ENCODE measurements around the gene PRSS35. TPM values are rescaled to one million over a fixed set of nuclear protein-coding genes. Genes with fewer than 3 reads are reported as not detected.
A peak's percentile ranks its signal among the peaks of the same experiment; 100 is the strongest.
"Not testable (repeated sequence)": the region's sequence is repeated elsewhere in the genome, so short reads cannot be mapped to it uniquely, and the experiment has no call there.

Gene PRSS35
- polyA plus RNA-seq, 10 donors = 11.1 to 86.4 (median 56.9) TPM

DNA sequence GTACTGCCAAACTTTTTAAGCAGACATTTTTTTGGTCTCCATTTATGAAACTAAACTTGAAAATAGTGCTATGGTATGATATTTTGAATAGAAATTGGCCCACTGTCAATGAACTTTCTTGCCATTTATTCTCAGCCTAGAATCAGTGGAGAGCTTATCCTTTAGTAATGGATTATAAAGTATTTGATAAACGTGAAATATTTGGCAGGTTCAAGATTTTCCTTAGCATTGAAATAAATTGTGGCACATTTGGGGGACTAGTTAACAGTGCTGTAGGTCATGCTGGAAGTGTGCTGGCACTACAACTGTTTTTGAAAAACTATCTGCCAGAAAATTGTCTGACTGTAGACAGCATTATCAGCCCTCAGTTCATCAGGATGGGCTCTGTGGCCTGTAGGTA is 2.1 kb downstream of the PRSS35 start:
- DNase-seq = no peak

DNA sequence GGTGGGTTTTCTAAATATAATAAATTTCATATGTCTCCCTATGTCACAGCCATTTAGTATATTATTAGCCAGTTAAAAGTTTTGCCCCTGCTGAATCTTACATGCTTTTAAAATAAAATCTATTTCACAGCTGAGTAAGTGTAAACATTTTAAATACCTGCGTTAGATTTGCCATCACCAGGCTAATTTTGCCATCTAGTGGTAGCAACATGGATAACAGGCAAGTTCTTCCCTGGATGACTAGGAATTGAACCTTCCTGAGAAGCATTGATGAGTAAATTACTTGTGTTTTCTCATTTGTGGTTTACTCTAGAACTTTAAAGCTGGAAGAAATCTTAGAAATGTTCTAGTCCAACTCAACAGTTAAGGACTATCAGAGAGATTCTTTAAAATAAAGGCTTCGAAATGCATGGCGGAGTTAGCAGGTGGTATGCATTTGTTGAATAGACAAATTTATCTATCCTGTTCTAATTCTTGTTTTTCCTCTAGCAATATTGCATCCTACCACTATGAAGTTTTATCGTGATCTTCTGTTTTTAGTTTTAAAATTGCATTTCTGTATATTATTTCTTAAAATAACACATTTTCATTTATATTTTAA is 2.6 kb downstream of the PRSS35 start:
- peak; percentile 47 to 80 (median 67) for DNase-seq

GRCh38 chr6:83517500-83517899 is 5.2 kb downstream of the PRSS35 start:
- no peak for DNase-seq

DNA sequence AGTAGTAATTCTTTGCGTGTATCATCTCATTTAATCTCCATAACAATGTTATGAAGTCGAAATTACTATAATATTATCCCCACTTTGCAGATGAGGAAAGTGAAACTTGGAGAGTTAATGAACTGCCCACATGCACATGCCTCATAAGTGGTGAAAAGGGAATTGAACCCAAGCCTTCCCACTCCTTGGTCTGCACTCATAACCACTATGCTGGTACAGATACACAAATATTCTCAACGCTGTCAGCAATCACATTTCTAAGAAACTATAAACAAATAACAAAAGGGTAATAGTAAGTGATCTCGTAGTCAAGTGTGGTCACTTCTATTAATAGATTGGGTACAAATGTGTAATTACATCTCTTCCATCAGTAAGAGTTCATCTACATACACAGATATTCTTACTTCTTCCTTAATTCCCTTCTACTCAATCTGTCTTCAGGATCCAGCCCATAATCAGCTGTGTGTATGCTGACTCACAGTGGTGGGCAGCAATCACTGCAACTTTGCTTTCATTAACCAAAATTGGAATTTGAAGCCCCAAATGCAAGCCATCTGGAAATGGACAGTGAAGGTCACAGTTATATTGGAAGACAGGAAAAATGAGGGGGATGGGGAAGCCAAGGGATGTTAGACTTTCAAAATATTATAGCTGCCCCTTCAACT is 6.6 kb downstream of the PRSS35 start:
- DNase-seq = no peak

- DNase-seq = peak in 2 of 3 donors; percentile 21 to 38
These were observed 23.8 kb downstream of the PRSS35 start for GRCh38 chr6:83536034-83536646.

DNA sequence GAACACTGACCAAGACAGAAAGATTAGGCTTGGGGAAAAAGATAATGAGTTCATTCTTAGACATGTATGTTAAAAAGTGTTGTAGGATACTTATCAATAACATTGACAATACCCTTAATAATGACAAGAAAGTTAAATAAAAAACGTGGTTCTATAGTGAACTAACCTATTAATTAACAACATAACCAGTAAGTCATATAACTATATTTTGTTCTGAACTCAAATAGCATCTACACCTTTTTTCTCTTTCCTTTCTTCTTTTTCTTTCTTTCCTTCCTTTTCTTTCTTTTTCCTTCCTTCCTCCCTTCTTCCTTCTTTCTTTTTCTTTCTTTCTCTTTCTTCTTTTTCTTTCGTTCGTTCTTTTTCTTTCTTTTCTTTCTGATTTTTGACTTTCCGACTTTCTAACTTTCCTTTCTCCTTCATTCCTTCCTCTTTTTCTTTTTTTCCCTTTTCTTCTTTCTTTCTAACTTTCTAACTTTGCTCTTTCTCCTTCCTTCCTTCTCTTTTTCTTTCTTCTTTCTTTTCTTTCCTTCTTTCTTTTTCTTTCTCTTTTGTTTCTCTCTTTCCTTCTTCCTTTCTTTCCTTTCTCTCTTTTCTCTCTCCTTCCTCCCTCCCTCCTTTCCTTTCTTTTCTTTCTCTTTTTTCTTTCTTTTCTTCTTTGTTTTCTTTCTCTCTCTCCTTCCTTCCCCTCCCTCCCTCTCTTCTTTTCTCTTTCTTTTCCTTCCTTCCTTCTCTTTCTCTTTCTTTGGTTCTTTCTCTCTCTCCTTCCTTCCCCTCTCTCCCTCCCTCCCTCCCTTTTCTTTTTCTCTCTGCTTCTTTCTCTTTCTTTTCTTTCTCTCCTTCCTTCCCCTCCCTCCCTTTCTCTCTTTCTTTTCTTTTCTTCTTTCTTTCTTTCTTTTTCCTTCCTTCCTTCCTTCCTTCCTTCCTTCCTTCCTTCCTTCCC is 24.6 kb downstream of the PRSS35 start:
- DNase-seq = no peak

DNA sequence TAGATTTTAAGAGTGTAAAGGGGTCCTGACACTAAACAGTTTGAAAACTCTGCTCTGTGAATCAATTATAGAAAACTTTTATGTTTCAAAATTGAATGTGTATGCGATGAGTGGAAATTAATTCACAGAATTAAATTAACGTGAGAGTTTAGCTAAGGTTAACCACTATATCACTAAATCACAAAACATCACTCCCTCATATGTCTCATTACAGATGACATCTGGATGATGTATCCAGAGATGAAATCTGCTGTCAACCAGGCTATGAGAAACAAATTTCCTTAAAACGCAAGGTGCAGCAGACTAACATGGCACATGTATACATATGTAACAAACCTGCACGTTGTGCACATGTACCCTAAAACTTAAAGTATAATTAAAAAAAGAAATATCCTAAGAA is 27.3 kb downstream of the PRSS35 start:
- no peak for DNase-seq

GRCh38 chr6:83546636-83547035 is 34.3 kb downstream of the PRSS35 start:
- no peak for DNase-seq

DNA sequence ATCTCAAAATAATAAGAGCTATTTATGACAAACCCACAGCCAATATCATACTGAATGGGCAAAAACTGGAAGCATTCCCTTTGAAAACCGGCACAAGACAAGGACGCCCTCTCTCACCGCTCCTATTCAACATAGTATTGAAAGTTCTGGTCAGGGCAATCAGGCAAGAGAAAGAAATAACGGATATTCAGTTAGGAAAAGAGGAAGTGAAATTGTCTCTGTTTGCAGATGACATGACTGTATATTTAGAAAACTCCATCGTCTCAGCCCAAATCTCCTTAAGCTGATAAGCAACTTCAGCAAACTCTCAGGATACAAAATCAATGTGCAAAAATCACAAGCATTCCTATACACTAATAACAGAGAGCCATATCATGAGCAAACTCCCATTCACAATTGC is 38.1 kb downstream of the PRSS35 start:
- not testable (repeated sequence) for DNase-seq

- DNase-seq = not testable (repeated sequence)
These were observed 39.4 kb downstream of the PRSS35 start for GRCh38 chr6:83551748-83552147.

- no peak for DNase-seq
These were observed 44.5 kb downstream of the PRSS35 start for GRCh38 chr6:83556871-83557270.

- DNase-seq = no peak
These were observed 46.6 kb downstream of the PRSS35 start for GRCh38 chr6:83558975-83559374.

DNA sequence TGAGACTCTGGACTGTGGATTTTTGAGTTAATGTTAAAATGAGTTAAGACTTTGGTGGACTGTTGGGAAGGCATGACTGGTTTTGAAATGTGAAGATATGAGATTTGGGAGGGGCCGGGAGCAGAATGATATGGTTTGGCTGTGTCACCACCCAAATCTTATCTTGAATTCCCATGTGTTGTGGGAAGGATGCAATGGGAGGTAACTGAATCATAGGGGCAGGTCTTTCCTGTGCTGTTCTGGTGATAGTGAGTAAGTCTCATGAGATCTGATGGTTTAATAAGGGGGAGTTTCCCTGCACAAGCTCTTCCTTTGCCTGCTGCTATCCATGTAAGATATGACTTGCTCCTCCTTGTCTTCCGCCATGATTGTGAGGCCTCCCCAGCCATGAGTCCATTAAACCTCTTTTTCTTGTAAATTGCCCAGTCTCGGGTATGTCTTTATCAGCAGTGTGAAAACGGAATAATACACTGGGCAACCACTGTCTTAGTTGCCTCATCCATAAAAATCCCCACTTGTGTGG is 59.4 kb downstream of the PRSS35 start:
- not testable (repeated sequence) for DNase-seq

GRCh38 chr6:83574783-83575182 is 62.4 kb downstream of the PRSS35 start:
- DNase-seq = no peak

Other genes with a start within 250 kb of the PRSS35 start
- gene ME1, start 81.5 kb upstream of the PRSS35 start, polyA plus RNA-seq (ENCODE audit: insufficient read length in 10 of 10) = 1 to 10 TPM; 1.3 to 2.5 (median 2.1) TPM
- 1 to 10 TPM in 7 of 10 donors, under 1 TPM in 3; 0.77 to 3.5 (median 1.3) TPM for gene SNAP91, start 196.6 kb downstream of the PRSS35 start, polyA plus RNA-seq (ENCODE audit: insufficient read length in 10 of 10)